GM21447 (cell line): ENCODE measurements around the gene RPRD2.
"Not testable (repeated sequence)": the region's sequence is repeated elsewhere in the genome, so short reads cannot be mapped to it uniquely, and the experiment has no call there.

ENCODE experiments used
- ATAC-seq: cut with Tn5 transposase; IDR thresholded peaks from one replicate; pipeline ENCODE4 v1.9.1; 2021; ENCODE audit not compliant: unreplicated experiment

The RPRD2 gene

GRCh38 chr1:150388241-150388640, 24.3 kb downstream of the RPRD2 start:
- no peak for ATAC-seq

GRCh38 chr1:150389650-150390049, 25.7 kb downstream of the RPRD2 start:
- no peak for ATAC-seq

- no peak for ATAC-seq
Measured at GRCh38 chr1:150392627-150393026, 28.7 kb downstream of the RPRD2 start.

GRCh38 chr1:150395115-150395514, 31.2 kb downstream of the RPRD2 start:
- not testable (repeated sequence) for ATAC-seq

- no peak for ATAC-seq
Measured at GRCh38 chr1:150397392-150398032, 33.6 kb downstream of the RPRD2 start.

GRCh38 chr1:150404465-150404864, 40.5 kb downstream of the RPRD2 start:
- no peak for ATAC-seq

- no peak for ATAC-seq
Measured at GRCh38 chr1:150405660-150406059, 41.7 kb downstream of the RPRD2 start.

- ATAC-seq = no peak
Measured at GRCh38 chr1:150406483-150406882, 42.5 kb downstream of the RPRD2 start.

- ATAC-seq = no peak
Measured at GRCh38 chr1:150407330-150407729, 43.4 kb downstream of the RPRD2 start.

GRCh38 chr1:150408800-150409199, 44.9 kb downstream of the RPRD2 start:
- ATAC-seq = no peak

GRCh38 chr1:150409504-150410362, 45.8 kb downstream of the RPRD2 start:
- ATAC-seq = no peak

- ATAC-seq = no peak
Measured at GRCh38 chr1:150410582-150411101, 46.7 kb downstream of the RPRD2 start.

- no peak for ATAC-seq
Measured at GRCh38 chr1:150414592-150414991, 50.6 kb downstream of the RPRD2 start.

GRCh38 chr1:150415800-150416199, 51.9 kb downstream of the RPRD2 start:
- ATAC-seq = no peak

GRCh38 chr1:150420560-150421265, 56.8 kb downstream of the RPRD2 start:
- no peak for ATAC-seq

GRCh38 chr1:150422541-150422940, 58.6 kb downstream of the RPRD2 start:
- no peak for ATAC-seq

- no peak for ATAC-seq
Measured at GRCh38 chr1:150429805-150430204, 65.9 kb downstream of the RPRD2 start.

GRCh38 chr1:150441121-150441520, 77.2 kb downstream of the RPRD2 start:
- ATAC-seq = no peak

- ATAC-seq = no peak
Measured at GRCh38 chr1:150444232-150444631, 80.3 kb downstream of the RPRD2 start.

GRCh38 chr1:150456146-150456647, 92.2 kb downstream of the RPRD2 start:
- ATAC-seq = no peak

- ATAC-seq = no peak
Measured at GRCh38 chr1:150464422-150464826, 100.5 kb downstream of the RPRD2 start.
